ENCODE data around the gene CELSR2. TPM values are rescaled to one million over a fixed set of nuclear protein-coding genes. Genes with fewer than 3 reads are reported as not detected.
"Not testable (repeated sequence)": the region's sequence is repeated elsewhere in the genome, so short reads cannot be mapped to it uniquely, and the experiment has no call there.

Gene CELSR2
- total RNA-seq, 1 donor from 2014 or later, result 3.9 TPM

- peak; percentile 79 for DNase-seq (ENCODE audit: low spot score)
- peak; percentile 72 for ATAC-seq
Observed at GRCh38 chr1:109274533-109275476, 25.5 kb downstream of the CELSR2 start.

GRCh38 chr1:109275706-109276345 is 26.5 kb downstream of the CELSR2 start:
- ATAC-seq (no peak), DNase-seq (ENCODE audit: low spot score) (no peak)

- DNase-seq (ENCODE audit: low spot score), result peak; percentile 79
Observed at GRCh38 chr1:109277434-109278204, 28.3 kb downstream of the CELSR2 start.

GRCh38 chr1:109279615-109280278 is 30.4 kb downstream of the CELSR2 start:
- ATAC-seq, result no peak
- no peak for DNase-seq (ENCODE audit: low spot score)

More at GRCh38 chr1:109277434-109278204, 28.3 kb downstream of the CELSR2 start:
- ATAC-seq, result peak; percentile 84

DNA sequence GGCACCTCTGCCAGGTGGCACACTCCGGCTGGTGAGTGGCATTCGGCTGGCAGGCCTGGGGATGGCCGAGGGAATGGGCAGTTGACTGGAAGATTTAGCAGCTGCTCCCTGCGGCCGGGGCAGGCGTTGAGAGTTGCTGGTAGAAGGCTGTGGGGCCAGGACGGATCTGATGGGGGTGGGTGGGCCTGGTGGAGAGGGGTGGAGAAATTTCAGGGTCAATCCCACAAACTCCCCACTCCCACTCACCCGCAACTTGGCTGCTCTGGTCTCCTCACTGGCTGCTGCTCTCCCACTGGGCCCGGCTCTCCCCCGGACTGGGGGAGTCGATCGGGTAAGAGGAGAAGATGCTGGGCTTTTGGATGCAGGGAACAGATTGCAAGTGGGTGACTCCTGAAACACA is 31.5 kb downstream of the CELSR2 start:
- DNase-seq (ENCODE audit: low spot score), result no peak
- ATAC-seq, result no peak

- ATAC-seq (no peak), DNase-seq (ENCODE audit: low spot score) (no peak)
Observed at GRCh38 chr1:109281680-109282496, 32.5 kb downstream of the CELSR2 start.

DNA sequence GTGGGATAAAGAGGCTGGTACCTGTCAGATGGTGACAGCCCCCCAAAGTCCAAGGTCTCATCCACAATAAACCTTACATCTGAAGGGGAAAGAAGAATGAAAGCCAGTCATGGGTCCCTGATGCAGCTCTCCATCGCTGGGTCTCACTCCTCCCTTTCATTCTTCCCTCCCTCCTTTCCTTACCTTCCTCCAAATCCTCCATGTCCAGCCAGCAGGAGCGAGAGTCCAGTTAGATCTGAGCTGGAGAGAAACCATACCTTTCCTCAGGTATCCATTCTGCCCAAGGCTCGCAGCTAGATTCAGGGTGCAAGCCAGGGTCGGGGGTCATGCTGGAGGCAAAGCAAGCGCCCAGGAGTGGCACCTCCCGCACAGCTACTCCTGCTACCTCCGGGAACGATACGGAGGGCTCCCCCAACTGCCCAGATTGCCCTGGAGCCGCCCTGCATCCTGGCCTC is 33.2 kb downstream of the CELSR2 start:
- ATAC-seq, result no peak
- DNase-seq (ENCODE audit: low spot score), result no peak

DNA sequence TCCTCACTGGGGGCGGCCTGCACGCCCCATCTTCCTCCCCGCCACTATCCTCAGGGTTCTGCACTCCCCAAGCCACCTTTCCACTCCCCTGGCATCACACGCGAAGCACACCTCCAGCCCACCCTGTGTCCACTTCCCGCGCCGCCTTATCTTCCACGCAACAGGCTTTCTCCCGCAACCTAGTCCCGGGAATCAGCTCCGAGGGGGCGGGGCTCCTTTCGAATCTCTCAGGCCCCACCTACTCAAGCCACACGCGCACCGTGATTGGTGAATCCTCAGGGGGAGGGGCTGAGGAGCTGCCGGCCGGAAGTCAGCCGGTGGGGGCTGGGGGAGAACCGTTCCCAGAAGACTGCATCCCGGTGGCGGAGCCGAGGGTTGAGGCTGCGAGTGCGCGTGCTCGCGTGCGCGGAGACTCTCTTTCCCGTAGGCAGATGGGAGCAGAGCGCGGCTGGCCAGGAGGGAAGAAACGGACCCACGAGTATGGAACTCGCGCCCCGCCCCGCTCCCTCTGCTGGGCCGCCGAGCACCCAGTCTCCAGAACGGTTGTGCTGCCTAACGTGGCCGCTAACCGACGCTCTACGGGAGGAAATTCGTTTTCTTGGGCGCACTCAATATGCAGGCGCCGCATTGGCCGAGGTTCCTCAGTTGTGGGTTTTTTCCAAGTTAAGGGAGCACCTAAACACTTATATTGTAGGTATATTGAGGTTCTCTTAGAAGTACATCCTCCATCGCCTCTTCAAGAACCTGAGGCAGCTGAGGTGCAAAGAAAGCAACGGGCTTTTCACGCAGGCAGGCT is 33.8 kb downstream of the CELSR2 start, which contains the start of gene PSRC1:
Gene PSRC1, minus strand, starts transcription at position 194 of the 796 bp plus-strand sequence.
- ATAC-seq (peak; percentile 99), DNase-seq (ENCODE audit: low spot score) (peak; percentile 97)

- DNase-seq (ENCODE audit: low spot score), result no peak
- peak; percentile 32 for ATAC-seq
Observed at GRCh38 chr1:109283748-109284600, 34.6 kb downstream of the CELSR2 start.

GRCh38 chr1:109286762-109287161 is 37.4 kb downstream of the CELSR2 start:
- not testable (repeated sequence) for DNase-seq (ENCODE audit: low spot score); ATAC-seq

- DNase-seq (ENCODE audit: low spot score) (no peak), ATAC-seq (no peak)
Observed at GRCh38 chr1:109290137-109290536, 40.8 kb downstream of the CELSR2 start.

GRCh38 chr1:109290998-109291397 is 41.7 kb downstream of the CELSR2 start:
- DNase-seq (ENCODE audit: low spot score), result no peak
- no peak for ATAC-seq

GRCh38 chr1:109292364-109292763 is 43.0 kb downstream of the CELSR2 start:
- ATAC-seq (no peak), DNase-seq (ENCODE audit: low spot score) (no peak)

DNA sequence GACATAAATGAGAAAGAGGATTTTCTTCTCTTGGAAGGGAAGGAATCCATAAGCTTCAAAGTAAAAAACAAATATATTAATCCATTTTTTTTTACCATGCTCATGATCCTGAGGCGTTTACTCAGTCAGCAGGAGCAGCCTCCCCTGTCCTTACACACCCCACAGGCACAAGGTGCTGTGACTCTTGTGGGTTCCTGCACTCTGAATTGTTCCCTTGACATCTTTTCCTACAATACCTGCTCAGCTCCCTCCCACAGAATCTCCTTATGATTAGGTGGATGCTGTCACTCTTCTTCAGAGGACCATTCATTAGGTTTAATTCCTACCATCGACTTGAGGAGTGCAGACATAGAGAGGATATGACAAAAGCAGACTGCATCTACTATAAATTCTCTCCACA is 43.7 kb downstream of the CELSR2 start:
- ATAC-seq (no peak), DNase-seq (ENCODE audit: low spot score) (no peak)

DNA sequence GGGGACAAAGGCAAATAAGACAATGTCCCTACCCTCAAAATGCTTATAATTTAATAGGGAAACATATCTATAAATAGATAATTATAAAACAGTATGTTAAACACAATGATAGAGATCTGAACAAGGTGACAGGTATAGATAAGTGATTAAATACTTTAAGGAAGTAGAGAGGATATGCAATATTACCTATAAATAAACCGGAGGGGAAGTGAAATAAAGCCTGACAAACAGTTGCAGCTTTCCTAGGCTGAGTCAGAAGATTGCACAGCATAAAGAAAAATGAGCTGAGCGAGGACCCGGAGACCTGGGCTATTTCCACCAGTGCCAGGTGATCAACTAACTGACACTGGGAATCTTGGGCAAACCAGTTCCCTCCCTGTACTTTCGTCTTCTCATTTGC is 45.1 kb downstream of the CELSR2 start:
- DNase-seq (ENCODE audit: low spot score) (no peak), ATAC-seq (no peak)

GRCh38 chr1:109295712-109296415 is 46.5 kb downstream of the CELSR2 start:
- ATAC-seq, result no peak
- no peak for DNase-seq (ENCODE audit: low spot score)

DNA sequence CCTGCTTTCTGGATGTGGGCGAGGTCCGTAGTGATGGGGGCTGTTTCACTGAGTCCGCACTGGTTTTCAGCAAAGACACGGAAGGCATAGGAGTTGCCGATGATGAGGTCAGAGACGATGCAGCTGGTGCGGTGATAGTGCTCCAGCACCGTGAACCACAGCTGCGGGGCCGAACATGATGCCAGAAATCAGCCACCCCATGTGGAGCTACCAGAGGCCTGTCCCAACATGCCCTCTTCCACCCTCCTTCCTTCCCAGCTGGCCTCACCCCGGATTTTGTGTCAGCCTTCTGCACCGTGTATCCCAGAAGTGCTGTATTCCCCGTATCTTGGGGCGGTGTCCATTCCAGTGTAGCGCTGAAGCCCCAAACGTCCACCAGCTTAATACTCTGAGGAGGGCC is 47.4 kb downstream of the CELSR2 start:
- DNase-seq (ENCODE audit: low spot score) (no peak), ATAC-seq (no peak)

Data from left lobe of liver (tissue), 2 donors.